ENCODE results near the gene TMEM259. TPM values are rescaled to one million over a fixed set of nuclear protein-coding genes. Genes with fewer than 3 reads are reported as not detected.

TMEM259 gene
- total and polyA plus RNA-seq, 9 of the 15 experiments (the other 6 are each of a cell fraction or from before 2014, with no cell fraction given) = 0.52 to 231 (median 63.6) TPM

DNA sequence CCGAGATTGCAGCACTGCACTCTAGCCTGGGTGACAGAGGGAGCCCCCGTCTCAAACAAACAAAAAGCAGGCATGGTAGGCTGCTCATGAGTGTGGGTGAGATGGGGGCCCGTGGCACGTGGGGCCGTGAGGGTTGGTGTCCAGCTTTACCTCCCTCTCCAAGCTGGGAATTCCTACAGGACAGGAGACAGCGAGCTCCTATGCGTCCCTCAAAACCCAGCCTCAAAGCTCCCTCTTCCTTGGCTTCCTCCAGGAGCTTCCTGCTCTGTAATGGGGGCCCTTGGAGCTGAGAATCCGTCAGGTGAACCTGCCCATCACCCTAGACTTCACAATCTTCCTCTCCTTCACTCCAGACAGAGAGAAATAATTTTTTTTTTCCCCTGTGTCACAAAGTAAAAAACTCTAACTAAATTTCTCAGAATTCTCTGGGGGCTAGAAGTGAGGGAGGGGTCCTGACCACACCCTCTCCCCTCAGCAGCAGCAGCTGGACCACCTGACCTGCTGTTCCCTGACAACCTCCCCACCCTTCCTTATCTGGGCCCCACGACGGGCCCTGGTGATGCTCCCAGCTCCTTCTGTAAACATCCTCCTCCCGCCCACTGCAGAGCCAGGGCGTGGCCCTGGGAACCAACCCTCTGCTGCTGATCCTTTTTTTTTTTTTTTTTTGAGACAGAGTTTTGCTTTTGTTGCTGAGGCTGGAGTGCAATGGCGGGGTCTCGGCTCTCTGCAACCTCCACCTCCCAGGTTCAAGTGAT is 58.9 kb downstream of the TMEM259 start (continued):
- no peak for TF ChIP-seq ERF (CRISPR knock-in tag; IDR thresholded peaks at IDR 0.05)
- TF ChIP-seq, protein P1, sequence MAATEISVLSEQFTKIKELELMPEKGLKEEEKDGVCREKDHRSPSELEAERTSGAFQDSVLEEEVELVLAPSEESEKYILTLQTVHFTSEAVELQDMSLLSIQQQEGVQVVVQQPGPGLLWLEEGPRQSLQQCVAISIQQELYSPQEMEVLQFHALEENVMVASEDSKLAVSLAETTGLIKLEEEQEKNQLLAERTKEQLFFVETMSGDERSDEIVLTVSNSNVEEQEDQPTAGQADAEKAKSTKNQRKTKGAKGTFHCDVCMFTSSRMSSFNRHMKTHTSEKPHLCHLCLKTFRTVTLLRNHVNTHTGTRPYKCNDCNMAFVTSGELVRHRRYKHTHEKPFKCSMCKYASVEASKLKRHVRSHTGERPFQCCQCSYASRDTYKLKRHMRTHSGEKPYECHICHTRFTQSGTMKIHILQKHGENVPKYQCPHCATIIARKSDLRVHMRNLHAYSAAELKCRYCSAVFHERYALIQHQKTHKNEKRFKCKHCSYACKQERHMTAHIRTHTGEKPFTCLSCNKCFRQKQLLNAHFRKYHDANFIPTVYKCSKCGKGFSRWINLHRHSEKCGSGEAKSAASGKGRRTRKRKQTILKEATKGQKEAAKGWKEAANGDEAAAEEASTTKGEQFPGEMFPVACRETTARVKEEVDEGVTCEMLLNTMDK (IDR thresholded peaks at IDR 0.05; ENCODE audit: borderline replicate concordance, insufficient read depth, low read depth, low read length, poor library complexity, severe bottlenecking) = no peak
- no peak for TF ChIP-seq POLR2H (tag; IDR thresholded peaks at IDR 0.05; ENCODE audit: low read depth)
- no peak for TF ChIP-seq HDAC3 (IDR thresholded peaks at IDR 0.05; ENCODE audit: borderline replicate concordance, partially characterized antibody)
- TF ChIP-seq, protein P2, sequence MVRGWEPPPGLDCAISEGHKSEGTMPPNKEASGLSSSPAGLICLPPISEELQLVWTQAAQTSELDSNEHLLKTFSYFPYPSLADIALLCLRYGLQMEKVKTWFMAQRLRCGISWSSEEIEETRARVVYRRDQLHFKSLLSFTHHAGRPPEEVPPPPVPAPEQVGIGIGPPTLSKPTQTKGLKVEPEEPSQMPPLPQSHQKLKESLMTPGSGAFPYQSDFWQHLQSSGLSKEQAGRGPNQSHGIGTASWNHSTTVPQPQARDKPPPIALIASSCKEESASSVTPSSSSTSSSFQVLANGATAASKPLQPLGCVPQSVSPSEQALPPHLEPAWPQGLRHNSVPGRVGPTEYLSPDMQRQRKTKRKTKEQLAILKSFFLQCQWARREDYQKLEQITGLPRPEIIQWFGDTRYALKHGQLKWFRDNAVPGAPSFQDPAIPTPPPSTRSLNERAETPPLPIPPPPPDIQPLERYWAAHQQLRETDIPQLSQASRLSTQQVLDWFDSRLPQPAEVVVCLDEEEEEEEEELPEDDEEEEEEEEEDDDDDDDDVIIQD (CRISPR knock-in tag; IDR thresholded peaks at IDR 0.05) = no peak
- TF ChIP-seq EZH2 (IDR thresholded peaks at IDR 0.05; ENCODE audit: borderline replicate concordance, low read depth, low read length) = no peak
- TF ChIP-seq, protein P3, sequence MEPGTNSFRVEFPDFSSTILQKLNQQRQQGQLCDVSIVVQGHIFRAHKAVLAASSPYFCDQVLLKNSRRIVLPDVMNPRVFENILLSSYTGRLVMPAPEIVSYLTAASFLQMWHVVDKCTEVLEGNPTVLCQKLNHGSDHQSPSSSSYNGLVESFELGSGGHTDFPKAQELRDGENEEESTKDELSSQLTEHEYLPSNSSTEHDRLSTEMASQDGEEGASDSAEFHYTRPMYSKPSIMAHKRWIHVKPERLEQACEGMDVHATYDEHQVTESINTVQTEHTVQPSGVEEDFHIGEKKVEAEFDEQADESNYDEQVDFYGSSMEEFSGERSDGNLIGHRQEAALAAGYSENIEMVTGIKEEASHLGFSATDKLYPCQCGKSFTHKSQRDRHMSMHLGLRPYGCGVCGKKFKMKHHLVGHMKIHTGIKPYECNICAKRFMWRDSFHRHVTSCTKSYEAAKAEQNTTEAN (CRISPR knock-in tag; IDR thresholded peaks at IDR 0.05) = no peak
- TF ChIP-seq KLF13 (tag; IDR thresholded peaks at IDR 0.05; ENCODE audit: borderline replicate concordance, low read depth) = no peak
- TF ChIP-seq ZNF583 (CRISPR knock-in tag; IDR thresholded peaks at IDR 0.05) = no peak
- no peak; the same call in 1 of the 2 replicates for TF ChIP-seq GATAD2A (IDR thresholded peaks at IDR 0.05)
- TF ChIP-seq WHSC1 (IDR thresholded peaks at IDR 0.05; ENCODE audit: low read length) = no peak
- no peak for TF ChIP-seq ZNF830 (CRISPR knock-in tag; IDR thresholded peaks at IDR 0.05)
- TF ChIP-seq, protein P4, sequence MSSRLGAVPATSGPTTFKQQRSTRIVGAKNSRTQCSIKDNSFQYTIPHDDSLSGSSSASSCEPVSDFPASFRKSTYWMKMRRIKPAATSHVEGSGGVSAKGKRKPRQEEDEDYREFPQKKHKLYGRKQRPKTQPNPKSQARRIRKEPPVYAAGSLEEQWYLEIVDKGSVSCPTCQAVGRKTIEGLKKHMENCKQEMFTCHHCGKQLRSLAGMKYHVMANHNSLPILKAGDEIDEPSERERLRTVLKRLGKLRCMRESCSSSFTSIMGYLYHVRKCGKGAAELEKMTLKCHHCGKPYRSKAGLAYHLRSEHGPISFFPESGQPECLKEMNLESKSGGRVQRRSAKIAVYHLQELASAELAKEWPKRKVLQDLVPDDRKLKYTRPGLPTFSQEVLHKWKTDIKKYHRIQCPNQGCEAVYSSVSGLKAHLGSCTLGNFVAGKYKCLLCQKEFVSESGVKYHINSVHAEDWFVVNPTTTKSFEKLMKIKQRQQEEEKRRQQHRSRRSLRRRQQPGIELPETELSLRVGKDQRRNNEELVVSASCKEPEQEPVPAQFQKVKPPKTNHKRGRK (tag; IDR thresholded peaks at IDR 0.05) = no peak
- no peak for TF ChIP-seq MEF2A (IDR thresholded peaks at IDR 0.05; ENCODE audit: control insufficient read depth, low read depth, low read length)
- TF ChIP-seq TEAD1 (CRISPR knock-in tag; IDR thresholded peaks at IDR 0.05) = no peak
- TF ChIP-seq ZNF174 (CRISPR knock-in tag; IDR thresholded peaks at IDR 0.05) = no peak
- no peak for TF ChIP-seq PML (IDR thresholded peaks at IDR 0.05; ENCODE audit: low read length)
- TF ChIP-seq TBP (optimal IDR thresholded peaks at IDR 0.05; ENCODE audit: low read depth, low read length) = no peak
- TF ChIP-seq, protein P5, sequence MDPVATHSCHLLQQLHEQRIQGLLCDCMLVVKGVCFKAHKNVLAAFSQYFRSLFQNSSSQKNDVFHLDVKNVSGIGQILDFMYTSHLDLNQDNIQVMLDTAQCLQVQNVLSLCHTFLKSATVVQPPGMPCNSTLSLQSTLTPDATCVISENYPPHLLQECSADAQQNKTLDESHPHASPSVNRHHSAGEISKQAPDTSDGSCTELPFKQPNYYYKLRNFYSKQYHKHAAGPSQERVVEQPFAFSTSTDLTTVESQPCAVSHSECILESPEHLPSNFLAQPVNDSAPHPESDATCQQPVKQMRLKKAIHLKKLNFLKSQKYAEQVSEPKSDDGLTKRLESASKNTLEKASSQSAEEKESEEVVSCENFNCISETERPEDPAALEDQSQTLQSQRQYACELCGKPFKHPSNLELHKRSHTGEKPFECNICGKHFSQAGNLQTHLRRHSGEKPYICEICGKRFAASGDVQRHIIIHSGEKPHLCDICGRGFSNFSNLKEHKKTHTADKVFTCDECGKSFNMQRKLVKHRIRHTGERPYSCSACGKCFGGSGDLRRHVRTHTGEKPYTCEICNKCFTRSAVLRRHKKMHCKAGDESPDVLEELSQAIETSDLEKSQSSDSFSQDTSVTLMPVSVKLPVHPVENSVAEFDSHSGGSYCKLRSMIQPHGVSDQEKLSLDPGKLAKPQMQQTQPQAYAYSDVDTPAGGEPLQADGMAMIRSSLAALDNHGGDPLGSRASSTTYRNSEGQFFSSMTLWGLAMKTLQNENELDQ (CRISPR knock-in tag; IDR thresholded peaks at IDR 0.05; ENCODE audit: borderline replicate concordance) = no peak
